Psoas muscle (tissue), 8 donors: Measurements from ENCODE around the gene RBBP8NL. TPM values are rescaled to one million over a fixed set of nuclear protein-coding genes. Genes with fewer than 3 reads are reported as not detected.

ENCODE experiments used
- ATAC-seq, 4 donors: fragments of 200-7000 bp; cut with Tn5 transposase; one replicate each; pipeline ENCODE4 v1.9.1; 2020; ENCODE audit warnings: moderate library complexity in 3 of 4, mild to moderate bottlenecking in 2 of 4
- DNase-seq, 2 donors: peaks; one replicate each; pipeline ENCODE4 v3.0.0-alpha.2; 2020
- H3K27ac ChIP-seq: fragments of 200-600 bp; one replicate; pipeline ENCODE4 v1.8.0; 2022
- H3K27me3 ChIP-seq, 3 donors: fragments of 200-600 bp in 1 of 3; one replicate each; pipeline versions ENCODE4 v1.6.1 to v1.8.0; 2013 to 2022; ENCODE audit warnings: low read length in 2 of 3, mild to moderate bottlenecking in 2 of 3, moderate library complexity in 1 of 3; ENCODE audit not compliant: insufficient read depth in 3 of 3
- H3K36me3 ChIP-seq, 2 donors: fragments of 200-600 bp in 1 of 2; one replicate each; pipeline versions ENCODE4 v1.6.1 to v1.8.0; 2013 to 2022; ENCODE audit warnings: low read depth in 1 of 2, mild to moderate bottlenecking in 1 of 2, moderate library complexity in 1 of 2; ENCODE audit not compliant: insufficient read depth in 1 of 2
- H3K4me1 ChIP-seq: fragments of 200-600 bp; one replicate; pipeline ENCODE4 v1.8.0; 2022
- H3K4me3 ChIP-seq: fragments of 200-600 bp; one replicate; pipeline ENCODE4 v1.8.0; 2022; ENCODE audit warnings: mild to moderate bottlenecking
- H3K9me3 ChIP-seq: fragments of 200-600 bp; one replicate; pipeline ENCODE4 v1.8.0; 2022
- CTCF ChIP-seq: fragments of 200-600 bp; IDR thresholded peaks from one replicate; pipeline ENCODE4 v1.8.0; 2022; ENCODE audit warnings: antibody characterized with exemption
- WGBS, 3 donors: extraction: QIAGEN DNeasy Blood & Tissue Kit; methylation state at CpG; one replicate each; pipeline versions ENCODE4 v1.1.6 to v1.1.7; 2013; 5-methylcytosine and 5-hydroxymethylcytosine counted together
- intact Hi-C, 2 donors: fragments of 100-400 bp; cut with DNase I; formaldehyde crosslinking; loops; one replicate each; pipeline versions ENCODE4 v1.11.0 to v1.14.2; 2022
- polyA plus RNA-seq, 3 donors: library from polyadenylated mRNA; stranded (reverse); fragments of 200-250 nt; gene quantifications; one replicate each; pipeline ENCODE4 v1.2.3, GENCODE V29; 2013
- total RNA-seq, 4 donors: library from RNA; stranded (reverse); fragmentation: NEBNext Ultra II Directional in 2 of 4; extraction: Animal tissue kit (Norgen Biotek cat#: 25700) in 2 of 4; gene quantifications; one replicate each; pipeline versions ENCODE4 v1.2.1 to v1.2.4, GENCODE V29; 2021 to 2023
- donor health status: healthy with polysubstance abuse.
- donor health status: DM: no; HTN: no; CAD: no; lungs with moderate emphysema.
- donor health status: Bipolar disorder and iron deficiency.
- donor health status: healthy.
- donor health status: DM: yes; HTN: yes; CAD: no.
- donor health status: DM: no; HTN: no; CAD: no.
- donor health status: DM: no; HTN: no; CAD: no.
- donor health status: DM: yes; HTN: yes; CAD: no.

Gene RBBP8NL
- total and polyA plus RNA-seq, 7 donors: 0.03 to 0.08 TPM; not detected in 5

GRCh38 chr20:62406635-62407176, 20.6 kb downstream of the RBBP8NL start:
- peaks cover 26% of the 10 kb centered on the region for H3K4me1 ChIP-seq
- intact Hi-C loops: loop anchor here in 1 of 2 donors (5.0 kb wide), 1 partner anchor 86 kb away; no protein-coding TSS in a partner anchor
- H3K36me3 ChIP-seq: no peaks in the 10 kb centered on the region
- H3K27ac ChIP-seq: peak overlapping the region; percentile 9
- 0 to 1% (median 1%) methylated on average over 24 to 42 of the region's 42 CpGs for WGBS, 3 donors
- TF ChIP-seq CTCF: no peak
- no peaks in the 10 kb centered on the region for H3K27me3 ChIP-seq
- peak overlapping the region; percentile 74 for H3K4me3 ChIP-seq
- H3K9me3 ChIP-seq: no peaks in the 10 kb centered on the region
- ATAC-seq (no peak), DNase-seq (peak in 1 of 2 donors; percentile 64)

GRCh38 chr20:62405981-62406513, 21.3 kb downstream of the RBBP8NL start:
- no peak for TF ChIP-seq CTCF
- H3K27ac ChIP-seq: peak overlapping the region; percentile 9
- H3K4me3 ChIP-seq: peak overlapping the region; percentile 74
- H3K9me3 ChIP-seq: no peaks in the 10 kb centered on the region
- no peaks in the 10 kb centered on the region for H3K27me3 ChIP-seq
- peaks cover 26% of the 10 kb centered on the region for H3K4me1 ChIP-seq
- ATAC-seq (no peak), DNase-seq (no peak)
- no peaks in the 10 kb centered on the region for H3K36me3 ChIP-seq
- WGBS, 3 donors: 63 to 64% (median 63%) methylated on average over 10 of the region's 10 CpGs
- intact Hi-C loops: loop anchor here in 1 of 2 donors (5.0 kb wide), 1 partner anchor 86 kb away; no protein-coding TSS in a partner anchor

GRCh38 chr20:62405108-62405980, 22.0 kb downstream of the RBBP8NL start:
- peak; percentile 35 to 66 (median 49) for ATAC-seq
- peak; percentile 59 to 78 for DNase-seq
- Histone ChIP-seq H3K4me3 (peak overlapping the region; percentile 74), H3K9me3 (no peaks in the 10 kb centered on the region), H3K27ac (no peak overlapping the region), H3K4me1 (peaks cover 26% of the 10 kb centered on the region), H3K27me3 (no peaks in the 10 kb centered on the region), H3K36me3 (no peaks in the 10 kb centered on the region)
- peak; percentile 59 for TF ChIP-seq CTCF
- intact Hi-C loops: loop anchor here in 1 of 2 donors (5.0 kb wide), 1 partner anchor 87 kb away; no protein-coding TSS in a partner anchor
- 67 to 73% (median 68%) methylated on average over 23 of the region's 23 CpGs for WGBS, 3 donors

- no peaks in the 10 kb centered on the region for H3K36me3 ChIP-seq
- no peak overlapping the region for H3K4me3 ChIP-seq
- DNase-seq (no peak), ATAC-seq (no peak)
- intact Hi-C loops: loop anchor here in 1 of 2 donors (5.0 kb wide), 1 partner anchor 88 kb away; no protein-coding TSS in a partner anchor
- no peak for TF ChIP-seq CTCF
- WGBS, 3 donors: 95 to 97% (median 97%) methylated on average over 8 to 12 of the region's 12 CpGs
- H3K4me1 ChIP-seq: peaks cover 20% of the 10 kb centered on the region
- no peaks in the 10 kb centered on the region for H3K27me3 ChIP-seq
- H3K27ac ChIP-seq: no peak overlapping the region
- no peaks in the 10 kb centered on the region for H3K9me3 ChIP-seq
These were observed 22.6 kb downstream of the RBBP8NL start for GRCh38 chr20:62404761-62405107.
